Stomach (tissue), 9 donors: ENCODE data around the gene KCNQ1. TPM values are rescaled to one million over a fixed set of nuclear protein-coding genes. Genes with fewer than 3 reads are reported as not detected.

Experiments used
- DNase-seq, 2 donors: peaks; one replicate each; pipeline versions ENCODE4 v3.0.0 to v3.0.0-alpha.2; 2013 to 2019
- H3K27ac ChIP-seq, 5 donors: fragments of 200-600 bp in 4 of 5; sonication (generic) in 4 of 5; one replicate each; pipeline ENCODE4 v1.5.1; 2013 to 2019; ENCODE audit warnings: mild to moderate bottlenecking in 1 of 5, moderate library complexity in 1 of 5
- H3K27me3 ChIP-seq, 3 donors: fragments of 200-600 bp; sonication (generic); one replicate each; pipeline ENCODE4 v1.5.1; 2017 to 2019; ENCODE audit warnings: mixed run types in 1 of 3
- H3K36me3 ChIP-seq, 4 donors: fragments of 200-600 bp; sonication (generic); 1 replicate in 3 of 4; 2 replicates in 1 of 4; pipeline ENCODE4 v1.5.1; 2016 to 2019
- H3K4me1 ChIP-seq, 4 donors: fragments of 200-600 bp; sonication (generic); one replicate each; pipeline ENCODE4 v1.5.1; 2016 to 2019
- H3K4me3 ChIP-seq, 4 donors: fragments of 200-600 bp; sonication (generic) in 3 of 4; one replicate each; pipeline ENCODE4 v1.5.1; 2016 to 2019; ENCODE audit warnings: mild to moderate bottlenecking in 1 of 4
- H3K9me3 ChIP-seq, 4 donors: fragments of 200-600 bp; sonication (generic); one replicate each; pipeline ENCODE4 v1.5.1; 2016 to 2019
- CTCF ChIP-seq, 7 experiments: fragments of 450-650 bp in 4 of 7; fragments of 200-600 bp in 3 of 7; sonication (generic) in 3 of 7; IDR thresholded peaks; one replicate each; pipeline ENCODE4 v1.5.1; 2016 to 2019; ENCODE audit warnings: antibody characterized with exemption in 7 of 7, control low read depth in 2 of 7, mild to moderate bottlenecking in 1 of 7
- EP300 ChIP-seq: sonication (generic); formaldehyde crosslinking; IDR thresholded peaks from one replicate; pipeline ENCODE4 v1.6.1; 2017; ENCODE audit warnings: antibody characterized with exemption
- POLR2A ChIP-seq, 4 donors: fragments of 450-650 bp; IDR thresholded peaks; one replicate each; pipeline ENCODE4 v1.6.1; 2016; ENCODE audit warnings: antibody characterized with exemption in 4 of 4, control low read depth in 2 of 4, mild to moderate bottlenecking in 1 of 4, moderate library complexity in 1 of 4
- POLR2AphosphoS5 ChIP-seq, 3 donors: sonication (generic); formaldehyde crosslinking; IDR thresholded peaks; one replicate each; pipeline ENCODE4 v1.6.1; 2016; ENCODE audit warnings: antibody characterized with exemption in 3 of 3
- WGBS, 5 donors: extraction: QIAGEN DNeasy Blood & Tissue Kit in 3 of 5; methylation state at CpG; one replicate each; pipeline versions ENCODE4 v1.1.5 to v1.1.7; 2013 to 2018; 5-methylcytosine and 5-hydroxymethylcytosine counted together
- intact Hi-C: fragments of 100-400 bp; cut with DNase I; formaldehyde crosslinking; loops from one replicate; pipeline ENCODE4 v1.15.1; 2023; ENCODE audit warnings: low total_unique reads
- polyA plus RNA-seq, 3 donors: library from polyadenylated mRNA; stranded (reverse); fragments of 200-250 nt; gene quantifications; one replicate each; pipeline ENCODE4 v1.2.3, GENCODE V29; 2013
- total RNA-seq, 5 donors: library from RNA; depleted of rRNA; stranded (reverse); fragments of >200 nt; gene quantifications; one replicate each; pipeline versions ENCODE4 v1.1.0 to v1.2.3, GENCODE V29; 2014 to 2016
- donor health status: healthy with polysubstance abuse.
- donor health status: Bipolar disorder and iron deficiency.
- donor health status: healthy.

KCNQ1 gene
- total and polyA plus RNA-seq, 8 donors = 12.1 to 155 (median 49.0) TPM

- WGBS, 5 donors = 94 to 97% (median 95%) methylated on average over 11 to 25 of the region's 25 CpGs
- no peak overlapping the region for H3K27ac ChIP-seq
- intact Hi-C loops = no loop called here
- TF ChIP-seq EP300 (no peak), CTCF (IDR thresholded peaks at IDR 0.05) (no peak), POLR2A (IDR thresholded peaks at IDR 0.05) (no peak), POLR2AphosphoS5 (IDR thresholded peaks at IDR 0.05) (no peak)
- H3K9me3 ChIP-seq = no peaks in the 10 kb centered on the region
- no peak for DNase-seq
- H3K27me3 ChIP-seq = no peaks in the 10 kb centered on the region
- H3K4me3 ChIP-seq = no peak overlapping the region
- peaks cover 0 to 17% (median 7%) of the 10 kb centered on the region in 4 donors for H3K36me3 ChIP-seq
- H3K4me1 ChIP-seq = peaks cover 15 to 38% (median 32%) of the 10 kb centered on the region in 4 donors
These were observed 126.2 kb downstream of the KCNQ1 start for GRCh38 chr11:2570841-2571597.

- Histone ChIP-seq H3K27me3 (no peaks in the 10 kb centered on the region), H3K4me1 (peaks cover 15 to 36% (median 29%) of the 10 kb centered on the region in 4 donors), H3K36me3 (peaks cover 0 to 17% (median 7%) of the 10 kb centered on the region in 4 donors), H3K4me3 (no peak overlapping the region), H3K27ac (no peak overlapping the region), H3K9me3 (no peaks in the 10 kb centered on the region)
- WGBS, 5 donors = 93 to 97% (median 96%) methylated on average over 13 to 23 of the region's 23 CpGs
- intact Hi-C loops = no loop called here
- no peak for TF ChIP-seq POLR2A (IDR thresholded peaks at IDR 0.05)
- DNase-seq = no peak
These were observed 126.9 kb downstream of the KCNQ1 start for GRCh38 chr11:2571598-2572281.

- Histone ChIP-seq H3K27ac (no peak overlapping the region), H3K27me3 (no peaks in the 10 kb centered on the region), H3K4me1 (peaks cover 16 to 43% (median 29%) of the 10 kb centered on the region in 4 donors), H3K9me3 (no peaks in the 10 kb centered on the region), H3K36me3 (peaks cover 0 to 17% (median 7%) of the 10 kb centered on the region in 4 donors), H3K4me3 (no peak overlapping the region)
- TF ChIP-seq POLR2A (IDR thresholded peaks at IDR 0.05) (no peak), POLR2AphosphoS5 (IDR thresholded peaks at IDR 0.05) (no peak), EP300 (no peak), CTCF (IDR thresholded peaks at IDR 0.05) (no peak)
- intact Hi-C loops = no loop called here
- 91 to 97% (median 96%) methylated on average over 18 to 33 of the region's 33 CpGs for WGBS, 5 donors
- no peak for DNase-seq
These were observed 127.9 kb downstream of the KCNQ1 start for GRCh38 chr11:2572491-2573239.

- Histone ChIP-seq H3K36me3 (peaks cover 0 to 17% (median 7%) of the 10 kb centered on the region in 4 donors), H3K9me3 (no peaks in the 10 kb centered on the region), H3K27ac (peak overlapping the region; percentile 67 to 82 (median 77)), H3K4me1 (peaks cover 20 to 50% (median 36%) of the 10 kb centered on the region in 4 donors), H3K27me3 (no peaks in the 10 kb centered on the region), H3K4me3 (no peak overlapping the region)
- TF ChIP-seq POLR2AphosphoS5 (IDR thresholded peaks at IDR 0.05) = no peak
- no peak for TF ChIP-seq POLR2A (IDR thresholded peaks at IDR 0.05)
- no peak for TF ChIP-seq CTCF (IDR thresholded peaks at IDR 0.05)
- TF ChIP-seq EP300 = no peak
- intact Hi-C loops = no loop called here
- 94 to 96% (median 95%) methylated on average over 16 to 28 of the region's 28 CpGs for WGBS, 5 donors
- DNase-seq = no peak
These were observed 128.6 kb downstream of the KCNQ1 start for GRCh38 chr11:2573240-2574042.
